H4 (cell line): ENCODE measurements around the gene CPN2. TPM values are rescaled to one million over a fixed set of nuclear protein-coding genes. Genes with fewer than 3 reads are reported as not detected.

Experiments
- DNase-seq: peaks from one replicate; pipeline ENCODE4 v3.0.0-alpha.2; 2015; ENCODE audit warnings: low spot score
- total RNA-seq: library from RNA; depleted of rRNA; stranded (reverse); fragments of >200 nt; shearing (Covaris generic); gene quantifications from 2 replicates; pipeline ENCODE4 v1.2.3, GENCODE V29; 2014

The CPN2 gene
- total RNA-seq, 1 experiment from 2014 or later: not detected

GRCh38 chr3:194380326-194380725 lies 29.2 kb upstream of the CPN2 start:
- no peak for DNase-seq

DNA sequence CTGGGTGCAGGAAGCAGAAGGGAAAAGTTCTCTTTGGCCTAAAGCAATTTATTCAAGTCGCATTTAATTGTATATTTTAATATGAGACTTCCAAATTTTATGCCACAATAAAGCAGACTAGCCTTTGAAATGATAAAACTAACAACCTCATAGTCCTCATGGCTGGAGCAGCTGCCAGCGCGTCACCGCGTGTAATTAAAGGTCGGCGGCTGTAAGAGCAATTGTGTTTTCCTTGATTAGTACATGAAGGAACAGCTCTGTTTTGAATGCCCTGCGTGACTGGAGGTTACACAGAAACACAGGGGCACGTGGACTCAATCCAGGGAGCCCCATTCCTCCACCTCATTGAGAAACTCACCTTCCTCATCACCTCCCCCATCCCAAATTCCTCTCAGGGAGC lies 28.5 kb upstream of the CPN2 start:
- DNase-seq: no peak

- DNase-seq: no peak
Observed at GRCh38 chr3:194379231-194379630, 28.1 kb upstream of the CPN2 start.

DNA sequence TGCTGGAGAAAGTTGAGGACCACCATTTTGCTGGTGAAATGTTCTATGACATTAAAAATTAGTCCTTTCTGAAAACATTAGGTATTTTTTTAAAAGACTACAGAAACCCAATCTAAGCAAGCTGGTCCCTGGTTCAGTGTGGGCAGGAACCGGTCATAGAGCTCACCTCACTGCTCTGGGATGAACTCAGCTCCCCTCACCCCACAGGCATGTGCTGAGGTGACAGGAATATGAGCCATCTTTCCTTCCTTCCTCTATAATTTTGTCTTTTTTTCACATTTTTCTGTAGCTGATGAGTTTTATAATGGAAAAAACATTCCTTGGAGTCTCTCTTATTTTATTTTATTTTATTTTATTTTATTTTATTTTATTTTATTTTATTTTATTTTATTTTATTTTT lies 26.6 kb upstream of the CPN2 start:
- no peak for DNase-seq

DNA sequence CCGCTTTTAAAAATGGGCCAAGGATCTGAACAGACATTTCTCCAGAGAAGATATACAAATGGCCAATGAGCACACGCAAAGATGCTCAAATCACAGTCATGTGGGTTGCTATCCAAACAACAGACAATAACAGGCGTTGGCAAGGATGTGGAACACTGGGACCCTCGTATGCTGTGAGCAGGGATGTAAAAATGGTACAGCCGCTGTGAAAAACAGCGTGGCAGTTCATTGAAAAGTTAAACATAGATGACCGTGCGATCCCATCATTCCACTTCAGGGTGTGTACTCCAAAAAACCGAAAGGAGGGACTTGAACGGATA lies 25.1 kb upstream of the CPN2 start:
- DNase-seq: no peak

GRCh38 chr3:194375473-194376240 lies 24.5 kb upstream of the CPN2 start:
- DNase-seq: no peak

DNA sequence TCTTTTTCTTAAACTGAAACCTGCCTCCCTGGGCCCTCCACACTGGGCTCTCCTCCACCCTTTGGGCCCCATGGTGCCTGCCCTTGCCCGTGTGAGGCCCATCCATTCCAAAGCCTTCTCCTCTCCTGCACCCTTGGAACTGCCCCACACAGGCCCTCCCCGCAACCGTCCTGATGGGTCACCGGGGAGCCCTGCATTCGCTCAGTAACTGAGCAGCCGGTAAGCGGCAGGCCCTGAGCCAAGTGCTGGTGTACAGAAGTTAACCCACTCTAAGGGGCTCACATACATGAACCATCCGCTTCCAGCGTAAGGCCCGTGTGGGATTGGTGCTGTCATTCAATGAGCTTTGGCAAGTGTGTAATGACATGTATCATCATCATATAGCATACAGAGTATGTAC lies 23.8 kb upstream of the CPN2 start:
- DNase-seq: no peak

GRCh38 chr3:194373899-194374298 lies 22.8 kb upstream of the CPN2 start:
- DNase-seq: no peak

DNA sequence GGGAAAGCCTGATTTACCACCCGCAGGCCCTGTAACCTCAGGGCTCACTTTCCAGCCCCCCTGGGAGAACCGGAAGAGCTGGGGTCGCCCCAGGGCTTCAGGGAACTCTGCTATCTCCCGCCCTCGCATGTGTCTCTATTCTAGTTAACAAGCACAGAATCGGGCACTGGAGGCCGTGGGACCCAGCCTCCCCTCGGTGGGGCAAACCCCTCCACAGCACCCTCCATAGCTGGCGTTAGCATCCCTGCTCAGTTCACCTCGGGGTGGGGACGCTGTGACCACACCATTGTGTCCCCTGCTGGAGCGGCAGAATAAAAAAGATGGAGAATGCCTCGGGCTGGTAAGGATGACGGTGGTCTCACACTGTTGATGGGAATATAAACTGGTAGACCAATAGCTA lies 21.9 kb upstream of the CPN2 start:
- DNase-seq: no peak

DNA sequence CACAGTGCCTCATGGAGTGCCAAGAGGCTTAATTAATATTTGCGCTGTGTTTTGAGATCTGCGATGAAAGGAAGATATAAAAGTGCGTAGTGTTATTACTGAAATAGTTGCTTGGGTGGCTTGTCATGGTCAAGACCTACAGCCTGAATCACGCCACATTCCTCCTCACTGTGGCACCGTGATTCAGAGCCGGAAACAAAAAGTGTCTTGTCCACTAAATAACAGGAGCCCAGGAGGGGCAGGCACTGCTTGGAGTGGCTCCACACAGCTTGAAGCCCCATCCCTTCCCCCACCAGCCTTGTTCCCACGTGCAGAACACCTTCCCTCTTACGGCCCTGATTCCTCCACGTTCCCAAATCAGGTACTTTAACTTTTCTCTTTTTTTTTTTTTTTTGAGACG lies 19.6 kb upstream of the CPN2 start:
- DNase-seq: no peak

- peak; percentile 45 for DNase-seq
Observed at GRCh38 chr3:194369522-194370279, 18.6 kb upstream of the CPN2 start, which contains the start of gene LRRC15. Gene LRRC15 (minus strand): TSS chr3:194369743. CDS start chr3:194361043, 8,700 bp downstream.

DNA sequence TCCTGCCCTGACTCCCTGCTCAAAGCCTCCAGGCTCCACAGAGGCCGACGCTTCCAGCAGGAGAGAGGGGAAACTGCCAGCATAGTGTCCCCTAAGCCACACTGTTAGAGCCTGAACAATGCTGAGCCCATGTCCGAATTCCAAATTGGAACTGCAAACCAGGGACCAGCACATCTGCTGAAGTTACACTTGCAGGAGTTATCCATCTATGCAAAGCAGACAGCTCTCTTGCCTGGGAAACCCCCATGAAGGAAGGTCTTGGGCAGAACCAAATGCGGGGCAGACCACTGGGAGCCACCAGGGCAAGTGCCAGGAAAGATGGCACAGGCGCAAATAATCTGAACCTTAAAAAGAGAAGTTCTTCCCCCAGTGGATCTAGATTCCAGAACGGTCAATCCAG lies 17.8 kb upstream of the CPN2 start:
- no peak for DNase-seq

- peak; percentile 44 for DNase-seq
Observed at GRCh38 chr3:194367992-194368841, 17.1 kb upstream of the CPN2 start.

- DNase-seq: no peak
Observed at GRCh38 chr3:194365978-194366490, 14.9 kb upstream of the CPN2 start.

- DNase-seq: no peak
Observed at GRCh38 chr3:194365526-194365925, 14.4 kb upstream of the CPN2 start.

DNA sequence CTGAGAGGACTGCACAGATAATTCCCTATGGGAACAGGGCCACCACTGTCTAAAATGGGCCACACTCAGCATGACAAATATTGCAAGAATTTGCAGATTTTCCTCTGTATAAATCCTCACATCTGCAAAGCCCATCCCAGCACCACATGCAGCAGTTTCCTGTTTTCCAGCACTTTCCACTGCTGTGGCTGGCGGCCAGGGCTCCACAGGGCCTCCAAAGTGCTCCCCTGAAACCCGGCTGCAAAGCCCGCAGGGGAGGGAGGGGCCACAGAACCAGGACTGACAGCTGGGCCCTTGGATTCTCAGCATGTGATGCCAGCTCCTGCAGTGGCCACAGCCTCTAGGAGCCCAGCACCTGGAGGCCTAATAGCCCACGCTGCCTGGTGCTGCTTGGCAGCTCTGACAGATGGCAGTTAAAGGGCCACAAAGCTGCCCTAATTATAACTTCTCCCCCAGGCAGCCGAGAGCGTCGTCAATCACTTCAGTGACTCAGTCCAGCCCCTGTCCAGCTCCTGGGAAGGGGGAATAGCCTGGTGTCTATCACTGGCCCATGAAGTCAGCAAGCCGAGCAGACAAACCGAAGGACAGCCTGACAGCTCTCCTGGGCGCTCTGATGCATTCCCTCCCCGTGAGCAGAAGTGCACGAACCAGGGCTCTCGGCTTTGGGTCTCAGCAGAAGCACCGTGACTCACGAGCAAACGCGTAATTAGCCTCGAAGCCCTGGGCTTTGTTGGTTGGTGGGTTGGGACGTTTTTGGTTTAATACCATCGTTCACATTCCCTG lies 13.7 kb upstream of the CPN2 start:
- DNase-seq: peak; percentile 79

GRCh38 chr3:194364314-194364651 lies 13.2 kb upstream of the CPN2 start:
- DNase-seq: no peak

GRCh38 chr3:194360568-194360967 lies 9.4 kb upstream of the CPN2 start:
- no peak for DNase-seq

DNA sequence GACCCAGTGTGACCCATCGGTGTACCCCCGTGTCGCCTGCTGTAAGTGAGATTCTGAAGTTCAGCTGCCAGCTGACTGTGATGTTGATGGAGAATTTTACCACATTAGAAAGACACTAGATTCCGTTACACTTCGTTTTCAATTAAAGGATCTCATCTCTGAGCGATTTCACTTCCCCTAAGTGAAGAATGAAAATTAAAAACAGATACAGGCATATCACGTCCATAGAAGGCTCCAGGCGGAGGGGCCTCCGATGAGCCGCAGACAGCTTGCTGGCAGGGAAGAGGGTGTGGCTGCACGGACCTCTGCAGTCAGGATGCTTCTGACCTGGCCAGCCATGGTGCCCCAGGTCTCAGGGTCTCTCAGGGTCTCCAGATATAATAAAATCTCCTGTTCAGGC lies 6.6 kb upstream of the CPN2 start:
- DNase-seq: no peak

GRCh38 chr3:194355379-194355778 lies 4.3 kb upstream of the CPN2 start:
- no peak for DNase-seq

- no peak for DNase-seq
Observed at GRCh38 chr3:194354315-194354714, 3.2 kb upstream of the CPN2 start.
